ENCODE measurements around the gene LUZP2. TPM values are rescaled to one million over a fixed set of nuclear protein-coding genes. Genes with fewer than 3 reads are reported as not detected.

The LUZP2 gene
- not detected in 5 replicates for total RNA-seq (2022; extraction: Qiagen RNA extraction; ENCODE audit: low read depth)

DNA sequence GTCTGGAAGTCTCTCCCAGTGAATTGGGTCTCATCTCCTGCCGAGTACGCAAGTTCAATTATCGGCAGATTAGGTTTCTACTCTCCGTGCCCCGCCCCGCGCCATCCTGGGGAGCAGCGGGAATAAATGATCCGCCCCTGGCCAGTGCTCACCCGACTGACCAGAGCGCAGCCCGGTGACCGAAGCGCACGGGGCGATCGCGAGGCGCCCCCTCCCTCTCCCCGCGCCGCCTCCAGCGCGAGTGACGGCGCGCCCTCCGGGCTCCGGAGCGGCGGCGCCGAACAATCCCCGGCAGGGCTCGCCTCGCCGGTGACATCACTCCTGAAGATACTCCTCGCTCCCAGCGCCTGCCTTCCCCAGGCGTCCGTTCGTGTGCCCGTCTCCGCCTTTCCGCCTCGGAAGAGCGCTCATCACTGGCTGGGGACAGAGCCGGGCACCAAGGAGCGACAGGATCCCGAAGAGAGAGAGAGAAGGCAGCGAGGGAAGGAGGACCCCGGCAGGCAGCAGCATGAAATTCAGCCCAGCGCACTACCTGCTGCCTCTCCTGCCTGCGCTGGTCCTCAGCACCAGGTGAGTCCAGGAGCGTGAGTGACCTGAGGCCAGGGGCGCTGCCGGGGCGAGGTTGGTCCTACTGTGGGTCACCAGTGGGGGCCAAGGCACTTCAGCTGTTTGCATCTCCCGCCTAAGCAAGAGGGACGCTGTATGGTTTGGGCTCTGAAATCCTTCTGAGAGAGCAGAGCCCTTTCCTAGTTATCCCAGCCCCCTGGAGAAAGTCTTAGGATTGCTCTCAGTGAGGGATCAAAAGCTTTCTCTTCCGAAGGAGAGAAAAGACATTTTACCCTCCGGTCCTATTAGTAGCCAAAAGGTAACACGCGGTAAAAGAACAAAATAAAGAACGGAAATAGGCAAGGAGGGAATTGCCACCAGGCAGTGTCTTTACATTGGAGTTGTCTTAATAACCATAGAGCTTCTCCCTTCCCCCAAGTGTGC lies at the start of gene LUZP2:
LUZP2 (plus strand) TSS at position 318 of the 990 bp plus-strand sequence.

Data from A549 treated with DMSO at 1 μM for 4 hours (cell line).